Measurements from ENCODE around the gene NADSYN1. TPM values are rescaled to one million over a fixed set of nuclear protein-coding genes. Genes with fewer than 3 reads are reported as not detected.

The NADSYN1 gene
- total RNA-seq, 2 experiments from 2014 or later = 106 to 112 TPM

- no peak overlapping the region for H3K4me3 Mint-ChIP-seq
- DNase-seq (no peak), ATAC-seq (ENCODE audit: poor library complexity) (no peak)
- ChIA-PET CTCF (no interaction called here), POLR2A (no interaction called here)
- H3K27me3 ChIP-seq (ENCODE audit: control insufficient read depth in 1 of 2, insufficient read depth in 2 of 2, low read length in 2 of 2) = peaks cover 0 to 3% of the 10 kb centered on the region in 2 experiments
- H3K9me3 ChIP-seq (ENCODE audit: control insufficient read depth in 1 of 2, insufficient read depth in 1 of 2, low read length in 2 of 2) = peaks cover 0 to 17% of the 10 kb centered on the region in 2 experiments
- no peaks in the 10 kb centered on the region for H3K4me1 ChIP-seq (ENCODE audit: insufficient read depth, low read length)
- H3K36me3 Mint-ChIP-seq (ENCODE audit: low read depth) = no peaks in the 10 kb centered on the region
- TF ChIP-seq, protein P1, sequence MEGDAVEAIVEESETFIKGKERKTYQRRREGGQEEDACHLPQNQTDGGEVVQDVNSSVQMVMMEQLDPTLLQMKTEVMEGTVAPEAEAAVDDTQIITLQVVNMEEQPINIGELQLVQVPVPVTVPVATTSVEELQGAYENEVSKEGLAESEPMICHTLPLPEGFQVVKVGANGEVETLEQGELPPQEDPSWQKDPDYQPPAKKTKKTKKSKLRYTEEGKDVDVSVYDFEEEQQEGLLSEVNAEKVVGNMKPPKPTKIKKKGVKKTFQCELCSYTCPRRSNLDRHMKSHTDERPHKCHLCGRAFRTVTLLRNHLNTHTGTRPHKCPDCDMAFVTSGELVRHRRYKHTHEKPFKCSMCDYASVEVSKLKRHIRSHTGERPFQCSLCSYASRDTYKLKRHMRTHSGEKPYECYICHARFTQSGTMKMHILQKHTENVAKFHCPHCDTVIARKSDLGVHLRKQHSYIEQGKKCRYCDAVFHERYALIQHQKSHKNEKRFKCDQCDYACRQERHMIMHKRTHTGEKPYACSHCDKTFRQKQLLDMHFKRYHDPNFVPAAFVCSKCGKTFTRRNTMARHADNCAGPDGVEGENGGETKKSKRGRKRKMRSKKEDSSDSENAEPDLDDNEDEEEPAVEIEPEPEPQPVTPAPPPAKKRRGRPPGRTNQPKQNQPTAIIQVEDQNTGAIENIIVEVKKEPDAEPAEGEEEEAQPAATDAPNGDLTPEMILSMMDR (IDR thresholded peaks at IDR 0.05) = no peak
- no peaks in the 10 kb centered on the region for H3K36me3 ChIP-seq (ENCODE audit: insufficient read depth, low read length)
- no peaks in the 10 kb centered on the region for H3K4me1 Mint-ChIP-seq (ENCODE audit: low read depth)
- H3K27me3 Mint-ChIP-seq = peaks cover 34% of the 10 kb centered on the region
- no peak overlapping the region for H3K4me3 ChIP-seq (ENCODE audit: low read length)
- no peak overlapping the region for H3K27ac Mint-ChIP-seq
- peaks cover 8% of the 10 kb centered on the region for H3K9me3 Mint-ChIP-seq
- intact Hi-C loops (cut with DNase I, micrococcal nuclease) = no loop called here
- no peak overlapping the region for H3K27ac ChIP-seq (ENCODE audit: low read depth in 1 of 2, low read length in 2 of 2)
Observed at GRCh38 chr11:71545405-71545966, 92.5 kb downstream of the NADSYN1 start.

DNA sequence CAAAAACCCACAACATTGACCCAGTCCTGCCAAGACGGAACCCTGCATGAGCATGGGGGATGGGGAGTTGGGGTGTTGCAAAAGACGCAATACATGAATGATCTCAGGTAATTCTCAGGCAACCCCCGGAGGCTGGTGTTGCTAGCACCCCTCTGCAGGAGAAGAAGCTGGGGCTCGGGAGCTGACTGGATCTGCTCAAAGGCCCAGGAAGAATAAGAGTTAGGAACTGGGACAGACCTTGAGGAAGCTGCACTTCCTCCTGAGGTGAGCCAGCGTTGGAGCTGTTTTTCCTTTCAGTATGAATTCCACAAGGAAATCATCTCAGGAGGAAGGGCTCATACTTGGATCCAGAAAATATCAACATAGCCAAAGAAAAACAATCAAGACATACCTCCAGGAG lies 95.1 kb downstream of the NADSYN1 start, which contains the start of gene KRTAP5-9:
TSS of gene KRTAP5-9 (plus strand) at position 301 of the 400 bp plus-strand sequence. CDS start 238 bp downstream, outside the sequence.
- ATAC-seq (ENCODE audit: poor library complexity) = no peak

GRCh38 chr11:71548716-71549151 lies 95.7 kb downstream of the NADSYN1 start:
- ChIA-PET CTCF (no interaction called here), POLR2A (no interaction called here)
- intact Hi-C loops (cut with DNase I, micrococcal nuclease) = no loop called here
- TF ChIP-seq, protein P1 (IDR thresholded peaks at IDR 0.05) = no peak
- Mint-ChIP-seq H3K27me3 (peaks cover 30% of the 10 kb centered on the region), H3K9me3 (no peaks in the 10 kb centered on the region), H3K27ac (no peak overlapping the region), H3K36me3 (ENCODE audit: low read depth) (no peaks in the 10 kb centered on the region), H3K4me3 (no peak overlapping the region), H3K4me1 (ENCODE audit: low read depth) (no peaks in the 10 kb centered on the region)
- H3K27me3 ChIP-seq (ENCODE audit: control insufficient read depth in 1 of 2, insufficient read depth in 2 of 2, low read length in 2 of 2) = peaks cover 0 to 3% of the 10 kb centered on the region in 2 experiments
- no peak for DNase-seq
- peaks cover 0 to 11% of the 10 kb centered on the region in 2 experiments for H3K9me3 ChIP-seq (ENCODE audit: control insufficient read depth in 1 of 2, insufficient read depth in 1 of 2, low read length in 2 of 2)
- no peaks in the 10 kb centered on the region for H3K4me1 ChIP-seq (ENCODE audit: insufficient read depth, low read length)
- no peak overlapping the region for H3K27ac ChIP-seq (ENCODE audit: low read depth in 1 of 2, low read length in 2 of 2)
- no peak overlapping the region for H3K4me3 ChIP-seq (ENCODE audit: low read length)
- H3K36me3 ChIP-seq (ENCODE audit: insufficient read depth, low read length) = no peaks in the 10 kb centered on the region
- no peak for ATAC-seq (ENCODE audit: poor library complexity)

More for the DNA sequence above, 95.1 kb downstream of the NADSYN1 start, which contains the start of gene KRTAP5-9:
- TF ChIP-seq, protein P1 (IDR thresholded peaks at IDR 0.05) = no peak
- no peaks in the 10 kb centered on the region for H3K36me3 ChIP-seq (ENCODE audit: insufficient read depth, low read length)
- H3K27ac ChIP-seq (ENCODE audit: low read depth in 1 of 2, low read length in 2 of 2) = no peak within 1 kb of the TSS
- peaks cover 0 to 3% of the 10 kb centered on the region in 2 experiments for H3K27me3 ChIP-seq (ENCODE audit: control insufficient read depth in 1 of 2, insufficient read depth in 2 of 2, low read length in 2 of 2)
- Mint-ChIP-seq H3K4me3 (no peak within 1 kb of the TSS), H3K27me3 (peaks cover 30% of the 10 kb centered on the region), H3K4me1 (ENCODE audit: low read depth) (no peaks in the 10 kb centered on the region), H3K27ac (no peak within 1 kb of the TSS), H3K9me3 (no peaks in the 10 kb centered on the region), H3K36me3 (ENCODE audit: low read depth) (no peaks in the 10 kb centered on the region)
- ChIA-PET CTCF (no interaction called here), POLR2A (no interaction called here)
- peaks cover 0 to 14% of the 10 kb centered on the region in 2 experiments for H3K9me3 ChIP-seq (ENCODE audit: control insufficient read depth in 1 of 2, insufficient read depth in 1 of 2, low read length in 2 of 2)
- H3K4me1 ChIP-seq (ENCODE audit: insufficient read depth, low read length) = no peaks in the 10 kb centered on the region
- no peak for DNase-seq
- intact Hi-C loops (cut with DNase I, micrococcal nuclease) = no loop called here
- no peak within 1 kb of the TSS for H3K4me3 ChIP-seq (ENCODE audit: low read length)

Small RNAs within 50 kb of the gene (microRNA-seq; reads per million reads assigned to microRNA genes)
- gene MIR6754 (ENCODE audit: borderline microRNAs expressed, borderline replicate concordance) = not detected

Other genes starting within 250 kb of the NADSYN1 start
- not detected for gene SHANK2, start 200.6 kb upstream of the NADSYN1 start, total RNA-seq
- gene DHCR7, start 4.8 kb upstream of the NADSYN1 start, total RNA-seq = 10 to 100 TPM; 30.2 to 30.6 TPM
- not detected for gene KRTAP5-7, start 74.1 kb downstream of the NADSYN1 start, total RNA-seq
- not detected for gene KRTAP5-8, start 84.8 kb downstream of the NADSYN1 start, total RNA-seq
- gene KRTAP5-9, start 95.2 kb downstream of the NADSYN1 start, total RNA-seq = under 1 TPM in 1 of 2 experiments, not detected in 1; 0.28 TPM
- gene KRTAP5-10, start 112.4 kb downstream of the NADSYN1 start, total RNA-seq = not detected
- gene KRTAP5-11, start 129.7 kb downstream of the NADSYN1 start, total RNA-seq = not detected

Measured in CD4-positive, alpha-beta T cell (primary cell).